Measurements from ENCODE around the gene FAM83F.

Gene FAM83F

DNA sequence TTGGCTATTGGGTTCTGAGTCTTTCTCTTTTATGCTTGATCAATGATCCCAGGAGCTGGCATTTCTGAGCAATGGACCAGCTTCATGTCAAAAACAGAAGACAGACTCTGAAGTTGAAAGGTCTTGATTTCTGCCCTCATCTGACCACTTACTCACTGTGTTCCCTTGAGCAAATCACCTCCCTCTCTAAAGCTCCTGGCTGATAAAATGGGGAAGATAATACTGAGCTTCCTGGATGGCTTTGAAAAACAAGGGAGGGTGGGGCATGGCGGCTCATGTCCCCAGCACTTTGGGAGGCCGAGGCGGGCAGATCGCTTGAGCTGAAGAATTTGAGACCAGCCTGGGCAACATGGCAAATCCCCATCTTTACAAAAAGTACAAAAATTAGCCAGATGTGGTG lies 6.4 kb downstream of the FAM83F start:
- Histone ChIP-seq H3K4me1 (ENCODE audit: control insufficient read depth in 1 of 2, insufficient read depth in 1 of 2, low read depth in 1 of 2, low read length in 1 of 2) (no peaks in the 10 kb centered on the region), H3K27ac (no peak overlapping the region), H3K36me3 (no peaks in the 10 kb centered on the region), H3K4me3 (ENCODE audit: low read depth in 1 of 2, low read length in 1 of 2) (no peak overlapping the region), H3K9me3 (no peaks in the 10 kb centered on the region), H3K27me3 (peaks cover 53% of the 10 kb centered on the region)
- no peak for TF ChIP-seq CTCF (IDR thresholded peaks at IDR 0.05)

GRCh38 chr22:40001800-40002577 lies 7.2 kb downstream of the FAM83F start:
- Histone ChIP-seq H3K4me3 (ENCODE audit: low read depth in 1 of 2, low read length in 1 of 2) (no peak overlapping the region), H3K27me3 (peaks cover 44% of the 10 kb centered on the region), H3K27ac (no peak overlapping the region), H3K4me1 (ENCODE audit: control insufficient read depth in 1 of 2, insufficient read depth in 1 of 2, low read depth in 1 of 2, low read length in 1 of 2) (peaks cover 0 to under 1% of the 10 kb centered on the region in 2 experiments), H3K36me3 (no peaks in the 10 kb centered on the region), H3K9me3 (no peaks in the 10 kb centered on the region)
- no peak for TF ChIP-seq CTCF (IDR thresholded peaks at IDR 0.05)

DNA sequence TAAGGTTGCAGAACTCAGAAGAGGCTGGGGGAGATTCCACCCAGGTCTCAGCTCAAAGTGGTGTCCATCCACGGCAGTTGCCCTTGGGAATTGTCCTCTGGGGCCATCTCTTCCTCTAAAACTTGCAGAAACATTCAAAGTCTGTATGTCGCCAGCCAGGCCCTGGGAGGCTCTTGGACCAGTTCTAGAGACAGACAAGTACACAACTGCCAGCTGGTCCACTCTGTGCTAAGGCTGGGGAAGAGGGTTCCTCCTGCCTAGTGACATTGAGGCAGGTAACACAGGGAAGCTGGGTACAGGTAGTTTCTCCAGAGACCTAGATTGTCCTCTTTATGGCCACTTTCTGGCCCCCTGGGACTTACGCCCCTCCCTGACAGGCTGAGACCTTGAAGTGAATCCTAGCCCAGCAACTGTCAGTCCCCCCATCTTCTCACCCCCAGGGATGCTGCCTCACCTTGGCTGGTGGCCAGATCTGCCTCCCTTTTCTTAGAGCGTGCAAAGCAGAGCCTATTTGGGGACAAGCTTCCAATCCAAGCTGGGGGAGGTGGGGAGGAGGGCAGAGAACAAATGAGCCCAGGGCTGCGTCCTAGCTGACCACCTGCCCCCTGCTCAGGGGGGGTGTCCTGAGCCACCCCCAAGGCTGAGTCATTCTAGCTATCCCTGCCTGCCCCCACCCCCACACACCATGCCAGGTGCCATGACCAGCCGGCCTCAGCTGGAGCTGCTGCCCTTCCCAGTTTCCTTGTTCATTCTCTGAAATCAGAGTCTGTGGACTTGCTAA lies 8.4 kb downstream of the FAM83F start:
- Histone ChIP-seq H3K36me3 (no peaks in the 10 kb centered on the region), H3K27ac (no peak overlapping the region), H3K9me3 (no peaks in the 10 kb centered on the region), H3K27me3 (peaks cover 32% of the 10 kb centered on the region), H3K4me3 (ENCODE audit: low read depth in 1 of 2, low read length in 1 of 2) (no peak overlapping the region), H3K4me1 (ENCODE audit: control insufficient read depth in 1 of 2, insufficient read depth in 1 of 2, low read depth in 1 of 2, low read length in 1 of 2) (peaks cover 7 to 12% of the 10 kb centered on the region in 2 experiments)
- no peak for TF ChIP-seq CTCF (IDR thresholded peaks at IDR 0.05)

DNA sequence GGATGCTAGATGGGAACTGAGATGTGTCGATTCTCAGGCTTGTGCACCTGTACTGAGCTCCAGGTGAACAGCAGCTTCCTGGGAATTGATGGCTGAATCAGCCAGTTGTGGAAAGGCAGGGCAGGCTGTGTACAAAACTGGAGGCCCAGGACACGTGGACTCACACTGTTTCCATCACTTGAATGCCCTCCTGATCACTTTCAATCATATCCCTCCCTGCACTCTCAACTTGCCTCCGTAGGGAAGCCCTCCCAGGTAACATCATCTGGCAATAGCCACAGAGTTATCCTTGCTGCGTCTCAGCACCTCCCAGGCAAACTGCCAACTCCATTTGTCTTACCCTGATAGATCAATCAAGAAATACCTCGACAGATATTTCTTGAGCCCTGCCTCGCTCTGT lies 10.1 kb downstream of the FAM83F start:
- Histone ChIP-seq H3K9me3 (no peaks in the 10 kb centered on the region), H3K27me3 (peaks cover 22% of the 10 kb centered on the region), H3K4me1 (ENCODE audit: control insufficient read depth in 1 of 2, insufficient read depth in 1 of 2, low read depth in 1 of 2, low read length in 1 of 2) (peaks cover 14 to 20% of the 10 kb centered on the region in 2 experiments), H3K36me3 (no peaks in the 10 kb centered on the region), H3K27ac (no peak overlapping the region), H3K4me3 (ENCODE audit: low read depth in 1 of 2, low read length in 1 of 2) (no peak overlapping the region)
- TF ChIP-seq CTCF (IDR thresholded peaks at IDR 0.05): no peak

GRCh38 chr22:40006641-40007040 lies 11.9 kb downstream of the FAM83F start:
- Histone ChIP-seq H3K4me1 (ENCODE audit: control insufficient read depth in 1 of 2, insufficient read depth in 1 of 2, low read depth in 1 of 2, low read length in 1 of 2) (peaks cover 19 to 22% of the 10 kb centered on the region in 2 experiments), H3K36me3 (no peaks in the 10 kb centered on the region), H3K27ac (no peak overlapping the region), H3K27me3 (peaks cover 20% of the 10 kb centered on the region), H3K9me3 (no peaks in the 10 kb centered on the region), H3K4me3 (ENCODE audit: low read depth in 1 of 2, low read length in 1 of 2) (no peak overlapping the region)
- no peak for TF ChIP-seq CTCF (IDR thresholded peaks at IDR 0.05)
